GM12878 (cell line): ENCODE results near the gene PPP2R5C. TPM values are rescaled to one million over a fixed set of nuclear protein-coding genes. Genes with fewer than 3 reads are reported as not detected.

Experiments
- ATAC-seq: fragments of 200-7000 bp; cut with Tn5 transposase; 3 replicates; pipeline ENCODE4 v1.9.1; 2020; ENCODE audit warnings: mild to moderate bottlenecking, moderate library complexity
- BruUV-seq: library from RNA; stranded (reverse); fragments of 400-500 nt; replicated peaks from 2 replicates; lab custom pipeline; 2021; lab: Mats Ljungman, UMichigan
- CTCF ChIA-PET: fragments of 300-600 bp; sonication (Branson Sonifier 250); formaldehyde crosslinking; extraction: SDS; loops from one replicate; lab custom pipeline; 2021; ENCODE audit warnings: inconsistent platforms; lab: Yijun Ruan, JAX
- POLR2A ChIA-PET: fragments of 350-600 bp; formaldehyde crosslinking; extraction: SDS; loops from one replicate; lab custom pipeline; 2021; ENCODE audit warnings: inconsistent platforms; lab: Charles Lee
- RAD21 ChIA-PET: fragments of 300-600 bp; sonication (Branson Sonifier 250); formaldehyde crosslinking; loops from one replicate; lab custom pipeline; 2023; ENCODE audit warnings: antibody characterized with exemption; ENCODE audit not compliant: unreplicated experiment; lab: Charles Lee
- SMC1A ChIA-PET: fragments of 300-600 bp; sonication (Branson Sonifier 250); formaldehyde crosslinking; loops from one replicate; lab custom pipeline; 2023; ENCODE audit not compliant: unreplicated experiment, uncharacterized antibody; lab: Charles Lee
- DNase-seq: peaks from one replicate; pipeline ENCODE4 v3.0.0-alpha.2; 2011; ENCODE audit warnings: low read depth, low spot score
- FAIRE-seq: peaks from 3 replicates; lab custom pipeline; 2011; peaks lifted over from hg19 to GRCh38; lab: Jason Lieb, UNC
- H2AFZ ChIP-seq: 2 replicates; pipeline ENCODE4 v1.6.0; 2011; ENCODE audit warnings: low read depth, low read length, control low read depth; ENCODE audit not compliant: control insufficient read depth
- H3K27ac ChIP-seq: 2 replicates; pipeline ENCODE4 v1.5.1; 2011; ENCODE audit warnings: control low read depth; ENCODE audit not compliant: control insufficient read depth, insufficient read depth
- H3K27me3 ChIP-seq, 2 experiments: replicated peaks in 1 of 2; 2 replicates each; pipeline versions ENCODE4 v1.6.0 to v1.6.1; 2011; ENCODE audit warnings: low read length in 1 of 2; ENCODE audit not compliant: control insufficient read depth in 2 of 2, insufficient read depth in 2 of 2
- H3K36me3 ChIP-seq, 2 experiments: 2 replicates each; pipeline ENCODE4 v1.5.1; 2011; ENCODE audit warnings: low read length in 1 of 2; ENCODE audit not compliant: control insufficient read depth in 2 of 2, insufficient read depth in 2 of 2
- H3K4me1 ChIP-seq: 2 replicates; pipeline ENCODE4 v1.6.1; 2011; ENCODE audit warnings: mild to moderate bottlenecking, low read length, moderate library complexity, mixed read lengths; ENCODE audit not compliant: control insufficient read depth, insufficient read depth
- H3K4me2 ChIP-seq: 2 replicates; pipeline ENCODE4 v1.6.0; 2011; ENCODE audit warnings: control low read depth; ENCODE audit not compliant: control insufficient read depth, insufficient read depth
- H3K4me3 ChIP-seq: fragments of 200-600 bp; sonication (generic); 2 replicates; pipeline ENCODE4 v1.5.1; 2016
- H3K79me2 ChIP-seq: 2 replicates; pipeline ENCODE4 v1.6.0; 2011; ENCODE audit warnings: low read length; ENCODE audit not compliant: control insufficient read depth, insufficient read depth
- H3K9ac ChIP-seq: 2 replicates; pipeline ENCODE4 v1.8.0; 2011; ENCODE audit warnings: low read length, control low read depth, mixed read lengths; ENCODE audit not compliant: control insufficient read depth, insufficient read depth
- H3K9me3 ChIP-seq: replicated peaks from 3 replicates; pipeline ENCODE4 v1.5.1; 2011; ENCODE audit warnings: mild to moderate bottlenecking, low read length; ENCODE audit not compliant: control insufficient read depth, insufficient read depth
- H4K20me1 ChIP-seq: 2 replicates; pipeline ENCODE4 v1.6.0; 2011; ENCODE audit not compliant: control insufficient read depth, insufficient read depth
- BRCA1 ChIP-seq: IDR thresholded peaks from 2 replicates; pipeline ENCODE4 v1.6.1; 2011; ENCODE audit warnings: low read depth, low read length, improper control_type of control experiment
- IRF4 ChIP-seq: IDR thresholded peaks from 2 replicates; pipeline ENCODE4 v1.6.1; 2011; ENCODE audit warnings: low read depth, low read length
- JUNB ChIP-seq: IDR thresholded peaks from 2 replicates; pipeline ENCODE4 v1.6.1; 2016; ENCODE audit warnings: antibody characterized with exemption, mild to moderate bottlenecking
- NFYA ChIP-seq: IDR thresholded peaks from 2 replicates; pipeline ENCODE4 v1.6.1; 2011; ENCODE audit warnings: low read depth, mild to moderate bottlenecking, low read length, improper control_type of control experiment, borderline replicate concordance
- POLR2AphosphoS5 ChIP-seq: IDR thresholded peaks from 2 replicates; pipeline ENCODE4 v1.6.1; 2011; ENCODE audit warnings: mild to moderate bottlenecking, low read length, inconsistent platforms
- ZNF274 ChIP-seq: IDR thresholded peaks from one replicate; pipeline ENCODE4 v1.8.0; 2011; ENCODE audit not compliant: insufficient read length, insufficient read depth
- ZNF622 ChIP-seq: fragments of 450-650 bp; IDR thresholded peaks from 2 replicates; pipeline ENCODE4 v1.6.1; 2017; ENCODE audit warnings: mild to moderate bottlenecking, inconsistent platforms
- WGBS: methylation state at CpG from one replicate; pipeline ENCODE4 v1.1.6; 2016; ENCODE audit warnings: low lambda C conversion rate; ENCODE audit not compliant: insufficient replicate concordance, insufficient coverage; ENCODE audit errors: missing lambda C conversion rate; 5-methylcytosine and 5-hydroxymethylcytosine counted together
- in situ Hi-C: fragments of 300-500 bp; cut with MboI; formaldehyde crosslinking; loops from 9 replicates; pipeline ENCODE4 v1.14.3; 2018; ENCODE audit warnings: mixed read lengths
- intact Hi-C: fragments of 100-400 bp; cut with micrococcal nuclease; formaldehyde crosslinking; loops from one replicate; pipeline ENCODE4 v1.14.2; 2022; ENCODE audit not compliant: unreplicated experiment
- polyA plus RNA-seq, 11 experiments: library from polyadenylated mRNA; depleted of rRNA in 4 of 11; unstranded in 6 of 11; stranded (reverse) in 5 of 11; fragments of >200 nt; fragmentation: Nextera tagmentation in 4 of 11; fragmentation: Illumina TruSeq in 1 of 11; extraction: Ambion mirVana in 4 of 11; extraction: Trizol in 1 of 11; gene quantifications; 1 replicate in 1 of 11; 2 replicates in 10 of 11; pipeline versions ENCODE4 v1.2.1 to v1.2.3, GENCODE V29; 2011 to 2016; ENCODE audit warnings: inconsistent platforms in 2 of 11, missing spikeins in 2 of 11, low read depth in 1 of 11
- total RNA-seq, 4 experiments: library from RNA; depleted of rRNA in 3 of 4; stranded (reverse); fragments of >200 nt in 3 of 4; fragmentation: Illumina TruSeq in 1 of 4; extraction: Trizol in 1 of 4; gene quantifications; 2 replicates each; pipeline versions ENCODE4 v1.2.1 to v1.2.3, GENCODE V29; 2013 to 2021
- TF ChIP-seq, protein P1 (sequence below): fragments of 450-650 bp; IDR thresholded peaks from 2 replicates; pipeline ENCODE4 v1.6.1; 2017; ENCODE audit warnings: mild to moderate bottlenecking, moderate library complexity

The PPP2R5C gene
- total and polyA plus RNA-seq, 10 of the 15 experiments (the other 5 are each of a cell fraction or from before 2014, with no cell fraction given), result 106 to 199 (median 144) TPM

DNA sequence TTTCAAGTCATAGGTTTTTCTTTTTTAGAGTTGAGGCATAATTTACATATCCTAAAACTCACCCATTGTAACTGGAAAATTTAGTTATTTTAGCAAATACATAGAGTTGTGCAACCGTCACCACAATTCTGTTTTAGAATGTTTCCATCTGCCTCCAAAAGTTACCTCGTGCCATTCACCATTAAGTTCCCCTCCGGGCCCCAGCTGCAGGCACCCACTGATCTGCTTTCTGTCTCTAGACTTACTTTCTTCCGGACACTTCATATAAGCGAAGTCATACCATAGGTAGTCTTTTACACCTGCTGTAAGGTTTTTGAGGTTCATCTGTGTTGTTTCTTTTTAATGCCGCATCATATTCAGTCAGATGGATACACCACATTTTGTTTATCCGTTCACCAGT is 28.7 kb downstream of the PPP2R5C start:
- TF ChIP-seq BRCA1, result no peak
- no peak for TF ChIP-seq ZNF622
- TF ChIP-seq NFYA, result no peak
- no peak for TF ChIP-seq ZNF274
- DNase-seq (no peak), FAIRE-seq (no peak), ATAC-seq (no peak)
- WGBS, result 83% methylated on average over 7 of the region's 7 CpGs
- intact Hi-C loops, result no loop called here
- no peaks in the 10 kb centered on the region for H3K79me2 ChIP-seq
- no peak overlapping the region for H2AFZ ChIP-seq
- ChIA-PET RAD21 (no interaction called here), POLR2A (no interaction called here), SMC1A (interaction anchor here (1.4 to 3.0 kb wide), 2 partner anchors 19 to 22 kb away, joined by 3 to 10 read pairs; no protein-coding TSS in a partner anchor), CTCF (interaction anchor here (1.4 to 2.8 kb wide), 2 partner anchors 19 to 53 kb away, joined by 3 to 12 read pairs; no protein-coding TSS in a partner anchor)
- H4K20me1 ChIP-seq, result no peaks in the 10 kb centered on the region
- H3K36me3 ChIP-seq, result no peaks in the 10 kb centered on the region
- no peak overlapping the region for H3K9ac ChIP-seq
- H3K27me3 ChIP-seq, result no peaks in the 10 kb centered on the region
- no peak overlapping the region for H3K4me2 ChIP-seq
- H3K4me1 ChIP-seq, result peaks cover 4% of the 10 kb centered on the region
- H3K27ac ChIP-seq, result no peak overlapping the region
- in situ Hi-C loops, result no loop called here
- no TSS peak for BruUV-seq
- H3K9me3 ChIP-seq, result peaks cover 4% of the 10 kb centered on the region; the same call in 2 of the 3 replicates
- no peak overlapping the region for H3K4me3 ChIP-seq

DNA sequence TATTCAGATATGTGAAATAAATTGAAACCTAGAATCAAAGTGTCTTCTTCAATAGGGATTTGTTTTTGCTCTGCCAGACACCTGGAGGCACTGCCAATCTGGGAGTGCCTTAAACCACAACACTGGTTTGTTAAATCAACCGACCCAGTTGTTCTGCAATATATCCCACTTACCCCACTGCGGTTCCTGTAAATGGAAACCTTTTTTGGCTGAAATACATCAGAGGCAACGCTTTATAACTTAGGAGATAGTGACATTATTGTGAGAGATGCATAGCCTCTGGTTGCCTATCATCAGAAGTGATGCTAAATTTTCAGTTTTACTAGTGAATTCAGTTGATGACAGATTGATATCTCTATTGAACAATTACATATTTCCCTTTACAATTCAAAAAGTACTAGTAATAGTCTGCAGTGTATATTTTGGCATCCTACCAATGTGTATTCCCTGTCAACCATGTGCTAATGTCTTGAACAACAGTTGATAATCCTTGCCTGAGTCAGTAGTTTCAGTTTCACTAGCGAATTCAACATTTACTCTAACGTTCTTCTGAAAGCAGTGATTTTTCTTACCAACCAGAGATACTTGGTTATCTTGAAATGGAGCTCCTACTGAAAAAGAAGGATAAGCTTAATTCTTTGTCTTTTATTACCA is 30.5 kb downstream of the PPP2R5C start:
- no TSS peak for BruUV-seq
- TF ChIP-seq IRF4, result peak; percentile 43; the same call in 1 of the 2 replicates
- TF ChIP-seq, protein P1, sequence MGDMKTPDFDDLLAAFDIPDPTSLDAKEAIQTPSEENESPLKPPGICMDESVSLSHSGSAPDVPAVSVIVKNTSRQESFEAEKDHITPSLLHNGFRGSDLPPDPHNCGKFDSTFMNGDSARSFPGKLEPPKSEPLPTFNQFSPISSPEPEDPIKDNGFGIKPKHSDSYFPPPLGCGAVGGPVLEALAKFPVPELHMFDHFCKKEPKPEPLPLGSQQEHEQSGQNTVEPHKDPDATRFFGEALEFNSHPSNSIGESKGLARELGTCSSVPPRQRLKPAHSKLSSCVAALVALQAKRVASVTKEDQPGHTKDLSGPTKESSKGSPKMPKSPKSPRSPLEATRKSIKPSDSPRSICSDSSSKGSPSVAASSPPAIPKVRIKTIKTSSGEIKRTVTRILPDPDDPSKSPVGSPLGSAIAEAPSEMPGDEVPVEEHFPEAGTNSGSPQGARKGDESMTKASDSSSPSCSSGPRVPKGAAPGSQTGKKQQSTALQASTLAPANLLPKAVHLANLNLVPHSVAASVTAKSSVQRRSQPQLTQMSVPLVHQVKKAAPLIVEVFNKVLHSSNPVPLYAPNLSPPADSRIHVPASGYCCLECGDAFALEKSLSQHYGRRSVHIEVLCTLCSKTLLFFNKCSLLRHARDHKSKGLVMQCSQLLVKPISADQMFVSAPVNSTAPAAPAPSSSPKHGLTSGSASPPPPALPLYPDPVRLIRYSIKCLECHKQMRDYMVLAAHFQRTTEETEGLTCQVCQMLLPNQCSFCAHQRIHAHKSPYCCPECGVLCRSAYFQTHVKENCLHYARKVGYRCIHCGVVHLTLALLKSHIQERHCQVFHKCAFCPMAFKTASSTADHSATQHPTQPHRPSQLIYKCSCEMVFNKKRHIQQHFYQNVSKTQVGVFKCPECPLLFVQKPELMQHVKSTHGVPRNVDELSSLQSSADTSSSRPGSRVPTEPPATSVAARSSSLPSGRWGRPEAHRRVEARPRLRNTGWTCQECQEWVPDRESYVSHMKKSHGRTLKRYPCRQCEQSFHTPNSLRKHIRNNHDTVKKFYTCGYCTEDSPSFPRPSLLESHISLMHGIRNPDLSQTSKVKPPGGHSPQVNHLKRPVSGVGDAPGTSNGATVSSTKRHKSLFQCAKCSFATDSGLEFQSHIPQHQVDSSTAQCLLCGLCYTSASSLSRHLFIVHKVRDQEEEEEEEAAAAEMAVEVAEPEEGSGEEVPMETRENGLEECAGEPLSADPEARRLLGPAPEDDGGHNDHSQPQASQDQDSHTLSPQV, result no peak
- TF ChIP-seq POLR2AphosphoS5, result no peak
- peak; percentile 13; the same call in 1 of the 2 replicates for TF ChIP-seq JUNB
- WGBS, result 14% methylated on average over 5 of the region's 5 CpGs
- Histone ChIP-seq H3K27ac (peak overlapping the region; percentile 43; the same call in 1 of the 2 replicates), H3K27me3 (no peaks in the 10 kb centered on the region), H3K4me2 (peak overlapping the region; percentile 80), H4K20me1 (no peaks in the 10 kb centered on the region), H2AFZ (peak overlapping the region; percentile 75), H3K4me3 (0 out of 2 replicates have a peak overlapping the region, but pooled peaks have one; percentile 35), H3K79me2 (no peaks in the 10 kb centered on the region), H3K4me1 (peaks cover 4% of the 10 kb centered on the region), H3K9ac (peak overlapping the region; percentile 7; the same call in 1 of the 2 replicates), H3K36me3 (no peaks in the 10 kb centered on the region), H3K9me3 (peaks cover 4% of the 10 kb centered on the region; the same call in 2 of the 3 replicates)
- DNase-seq, result no peak
- peak; percentile 94 for FAIRE-seq
- POLR2A ChIA-PET, result interaction anchor here (2.8 kb wide), 1 partner anchor 17 kb away, joined by 13 read pairs; no protein-coding TSS in a partner anchor
- SMC1A ChIA-PET, result interaction anchor here (0.6 to 3.0 kb wide), 6 partner anchors 17 to 570 kb away, joined by 3 to 10 read pairs (median 4); no protein-coding TSS in a partner anchor
- intact Hi-C loops (no loop called here), in situ Hi-C loops (no loop called here)
- peak; percentile 76 for ATAC-seq
- RAD21 ChIA-PET, result interaction anchor here (1.4 to 1.5 kb wide), 2 partner anchors 18 to 85 kb away, joined by 3 to 5 read pairs; no protein-coding TSS in a partner anchor
- CTCF ChIA-PET, result interaction anchor here (1.4 to 2.8 kb wide), 3 partner anchors 21 to 85 kb away, joined by 4 to 12 read pairs (median 5); no protein-coding TSS in a partner anchor
